PC-9 (cell line): ENCODE measurements around the gene TOMM5.

Source experiments
- CTCF ChIP-seq: fragments of 200-600 bp; sonication (generic); conservative IDR thresholded peaks from 2 replicates; pipeline ENCODE4 v1.6.1; 2017; ENCODE audit warnings: mixed run types, antibody characterized with exemption, mild to moderate bottlenecking, moderate library complexity
- EZH2 ChIP-seq: fragments of 200-600 bp; sonication (generic); IDR thresholded peaks from 2 replicates; pipeline ENCODE4 v1.8.0; 2017; ENCODE audit warnings: antibody characterized with exemption, low read depth

GRCh38 chr9:37593883-37594448 is 1.6 kb upstream of the TOMM5 start:
- no peak for TF ChIP-seq EZH2
- no peak for TF ChIP-seq CTCF
